BJ (cell line): ENCODE results near the gene SWT1. TPM values are rescaled to one million over a fixed set of nuclear protein-coding genes. Genes with fewer than 3 reads are reported as not detected.

Experiments
- polyA plus RNA-seq: library from polyadenylated mRNA; depleted of rRNA; stranded (reverse); fragments of >200 nt; gene quantifications from 2 replicates; pipeline ENCODE4 v1.2.3, GENCODE V29; 2011; rRNA removed
- small RNA-seq: library from RNA; depleted of rRNA; stranded (forward); fragments of <200 nt; gene quantifications from one replicate; pipeline ENCODE3, GENCODE V24; 2012; ENCODE audit warnings: low replicate concordance, low read depth; ENCODE audit not compliant: insufficient read length

SWT1 gene
- polyA plus RNA-seq, 1 experiment = 0.78 TPM

Small RNA genes within 50 kb of the gene (small RNA-seq; reads per million reads assigned to genes)
- not detected for gene RF00019

Other genes with a start within 250 kb of the SWT1 start
- 28.2 and 39.4 TPM in 2 replicates for gene NIBAN1, start 182.7 kb upstream of the SWT1 start, polyA plus RNA-seq
- 12.6 and 27.9 TPM in 2 replicates for gene RNF2, start 111.6 kb upstream of the SWT1 start, polyA plus RNA-seq
- gene TRMT1L, start 214 bp upstream of the SWT1 start, polyA plus RNA-seq = 13.4 and 23.4 TPM in 2 replicates
- gene IVNS1ABP, start 160.1 kb downstream of the SWT1 start, polyA plus RNA-seq = 48.1 and 81.1 TPM in 2 replicates